HepG2 (cell line): ENCODE data around the gene AGBL3.

Experiments
- CREB1 ChIP-seq, 2 experiments: fragments of 450-650 bp in 1 of 2; IDR thresholded peaks; 2 replicates each; pipeline ENCODE4 v1.6.1; 2016 to 2017; ENCODE audit warnings: control low read depth in 1 of 2, mild to moderate bottlenecking in 1 of 2, missing compliant biosample characterization in 1 of 2, missing genetic modification characterization in 1 of 2
- FOXP1 ChIP-seq, 2 experiments: fragments of 450-650 bp in 1 of 2; IDR thresholded peaks; 2 replicates each; pipeline ENCODE4 v1.6.1; 2017 to 2018; ENCODE audit warnings: antibody characterized with exemption in 1 of 2
- HOXA7 ChIP-seq: sonication (generic); formaldehyde crosslinking; IDR thresholded peaks from 2 replicates; pipeline ENCODE4 v1.8.1; 2022; ENCODE audit warnings: mild to moderate bottlenecking, missing genetic modification reagents, moderate library complexity
- JUND ChIP-seq: sonication (generic); formaldehyde crosslinking; IDR thresholded peaks from 2 replicates; pipeline ENCODE4 v1.8.0; 2022; ENCODE audit warnings: mild to moderate bottlenecking, missing genetic modification reagents
- NCOR1 ChIP-seq: fragments of 200-600 bp; sonication (generic); IDR thresholded peaks from 2 replicates; pipeline ENCODE4 v1.7.0; 2017; ENCODE audit warnings: antibody characterized with exemption, low read length, borderline replicate concordance
- SP2 ChIP-seq: sonication (generic); formaldehyde crosslinking; IDR thresholded peaks from 2 replicates; pipeline ENCODE4 v1.5.1; 2020; ENCODE audit warnings: mild to moderate bottlenecking, missing genetic modification reagents
- SRSF9 ChIP-seq: fragments of 200-400 bp; formaldehyde crosslinking; IDR thresholded peaks from 2 replicates; pipeline ENCODE4 v1.6.1; 2018; ENCODE audit warnings: borderline replicate concordance, mild to moderate bottlenecking, low read depth, low read length; ENCODE audit not compliant: insufficient read depth, poor library complexity, severe bottlenecking
- TCF7 ChIP-seq: sonication (generic); IDR thresholded peaks from 2 replicates; pipeline ENCODE4 v1.6.1; 2016; ENCODE audit warnings: antibody characterized with exemption, low read depth
- TF ChIP-seq, protein P1 (sequence below): sonication (generic); formaldehyde crosslinking; IDR thresholded peaks from 2 replicates; pipeline ENCODE4 v1.5.0; 2020; ENCODE audit warnings: mild to moderate bottlenecking, missing genetic modification reagents, moderate library complexity
- TF ChIP-seq, protein P2 (sequence below), 2 experiments: IDR thresholded peaks; 2 replicates each; pipeline ENCODE4 v1.6.1; 2011 to 2012; ENCODE audit warnings: low read length in 2 of 2, borderline replicate concordance in 1 of 2, low read depth in 1 of 2, mild to moderate bottlenecking in 1 of 2, moderate library complexity in 1 of 2
- TF ChIP-seq, protein P3 (sequence below): sonication (generic); formaldehyde crosslinking; IDR thresholded peaks from 2 replicates; pipeline ENCODE4 v1.4.0; 2020; ENCODE audit warnings: mild to moderate bottlenecking, missing genetic modification reagents

DNA sequence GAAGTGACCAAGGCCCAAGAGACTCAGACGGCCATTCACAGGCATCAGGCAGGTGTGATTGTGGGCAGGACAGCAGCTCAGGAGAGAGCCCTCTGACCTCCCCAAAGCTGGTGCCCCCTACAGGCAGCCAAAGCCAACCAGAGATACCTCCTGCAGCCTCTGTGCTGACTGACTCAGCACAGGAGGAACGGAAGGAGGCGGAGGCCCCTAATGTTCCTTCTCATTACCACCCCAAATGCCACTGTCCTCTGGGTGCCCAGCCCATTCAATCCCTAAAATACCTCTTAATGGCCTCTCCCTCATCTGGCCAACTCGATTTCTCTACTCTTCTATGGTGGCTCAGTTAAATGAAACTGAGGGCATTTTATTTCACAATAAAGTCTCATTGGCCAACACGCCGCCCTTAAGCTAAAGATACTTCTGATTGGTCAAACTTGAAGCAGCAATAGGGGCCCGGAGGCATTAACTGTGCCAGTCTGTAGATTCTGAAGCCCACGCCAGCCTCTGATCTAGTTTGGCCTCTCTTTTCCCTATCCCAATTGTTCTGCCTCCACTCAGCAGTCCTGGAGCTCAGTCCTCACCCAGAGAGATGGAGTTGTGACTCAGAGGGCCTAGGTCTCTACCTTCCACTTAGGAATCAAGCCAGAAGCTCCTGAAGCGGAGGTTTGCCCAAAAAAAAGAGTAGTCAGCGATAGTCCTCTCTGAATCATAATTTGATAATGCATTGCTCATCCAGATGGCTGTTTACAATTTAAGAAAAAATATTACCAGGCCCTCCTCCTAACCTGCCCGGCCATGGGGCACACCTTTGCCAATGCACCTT, 183.0 kb downstream of the AGBL3 start:
- TF ChIP-seq, protein P1, sequence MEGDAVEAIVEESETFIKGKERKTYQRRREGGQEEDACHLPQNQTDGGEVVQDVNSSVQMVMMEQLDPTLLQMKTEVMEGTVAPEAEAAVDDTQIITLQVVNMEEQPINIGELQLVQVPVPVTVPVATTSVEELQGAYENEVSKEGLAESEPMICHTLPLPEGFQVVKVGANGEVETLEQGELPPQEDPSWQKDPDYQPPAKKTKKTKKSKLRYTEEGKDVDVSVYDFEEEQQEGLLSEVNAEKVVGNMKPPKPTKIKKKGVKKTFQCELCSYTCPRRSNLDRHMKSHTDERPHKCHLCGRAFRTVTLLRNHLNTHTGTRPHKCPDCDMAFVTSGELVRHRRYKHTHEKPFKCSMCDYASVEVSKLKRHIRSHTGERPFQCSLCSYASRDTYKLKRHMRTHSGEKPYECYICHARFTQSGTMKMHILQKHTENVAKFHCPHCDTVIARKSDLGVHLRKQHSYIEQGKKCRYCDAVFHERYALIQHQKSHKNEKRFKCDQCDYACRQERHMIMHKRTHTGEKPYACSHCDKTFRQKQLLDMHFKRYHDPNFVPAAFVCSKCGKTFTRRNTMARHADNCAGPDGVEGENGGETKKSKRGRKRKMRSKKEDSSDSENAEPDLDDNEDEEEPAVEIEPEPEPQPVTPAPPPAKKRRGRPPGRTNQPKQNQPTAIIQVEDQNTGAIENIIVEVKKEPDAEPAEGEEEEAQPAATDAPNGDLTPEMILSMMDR (CRISPR knock-in tag): peak; percentile 90
- TF ChIP-seq SP2 (CRISPR knock-in tag) (no peak), FOXP1 (IDR thresholded peaks at IDR 0.05) (no peak), FOXP1 (CRISPR knock-in tag; IDR thresholded peaks at IDR 0.05) (no peak), NCOR1 (no peak), JUND (no peak), CREB1 (IDR thresholded peaks at IDR 0.05) (no peak), CREB1 (CRISPR knock-in tag; IDR thresholded peaks at IDR 0.05) (no peak), TCF7 (no peak), HOXA7 (CRISPR knock-in tag) (no peak), SRSF9 (no peak)
- TF ChIP-seq, protein P2, sequence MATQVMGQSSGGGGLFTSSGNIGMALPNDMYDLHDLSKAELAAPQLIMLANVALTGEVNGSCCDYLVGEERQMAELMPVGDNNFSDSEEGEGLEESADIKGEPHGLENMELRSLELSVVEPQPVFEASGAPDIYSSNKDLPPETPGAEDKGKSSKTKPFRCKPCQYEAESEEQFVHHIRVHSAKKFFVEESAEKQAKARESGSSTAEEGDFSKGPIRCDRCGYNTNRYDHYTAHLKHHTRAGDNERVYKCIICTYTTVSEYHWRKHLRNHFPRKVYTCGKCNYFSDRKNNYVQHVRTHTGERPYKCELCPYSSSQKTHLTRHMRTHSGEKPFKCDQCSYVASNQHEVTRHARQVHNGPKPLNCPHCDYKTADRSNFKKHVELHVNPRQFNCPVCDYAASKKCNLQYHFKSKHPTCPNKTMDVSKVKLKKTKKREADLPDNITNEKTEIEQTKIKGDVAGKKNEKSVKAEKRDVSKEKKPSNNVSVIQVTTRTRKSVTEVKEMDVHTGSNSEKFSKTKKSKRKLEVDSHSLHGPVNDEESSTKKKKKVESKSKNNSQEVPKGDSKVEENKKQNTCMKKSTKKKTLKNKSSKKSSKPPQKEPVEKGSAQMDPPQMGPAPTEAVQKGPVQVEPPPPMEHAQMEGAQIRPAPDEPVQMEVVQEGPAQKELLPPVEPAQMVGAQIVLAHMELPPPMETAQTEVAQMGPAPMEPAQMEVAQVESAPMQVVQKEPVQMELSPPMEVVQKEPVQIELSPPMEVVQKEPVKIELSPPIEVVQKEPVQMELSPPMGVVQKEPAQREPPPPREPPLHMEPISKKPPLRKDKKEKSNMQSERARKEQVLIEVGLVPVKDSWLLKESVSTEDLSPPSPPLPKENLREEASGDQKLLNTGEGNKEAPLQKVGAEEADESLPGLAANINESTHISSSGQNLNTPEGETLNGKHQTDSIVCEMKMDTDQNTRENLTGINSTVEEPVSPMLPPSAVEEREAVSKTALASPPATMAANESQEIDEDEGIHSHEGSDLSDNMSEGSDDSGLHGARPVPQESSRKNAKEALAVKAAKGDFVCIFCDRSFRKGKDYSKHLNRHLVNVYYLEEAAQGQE (IDR thresholded peaks at IDR 0.05; ENCODE audit: borderline replicate concordance in 1 of 2, low read depth in 1 of 2, low read length in 2 of 2): no peak
- TF ChIP-seq, protein P3, sequence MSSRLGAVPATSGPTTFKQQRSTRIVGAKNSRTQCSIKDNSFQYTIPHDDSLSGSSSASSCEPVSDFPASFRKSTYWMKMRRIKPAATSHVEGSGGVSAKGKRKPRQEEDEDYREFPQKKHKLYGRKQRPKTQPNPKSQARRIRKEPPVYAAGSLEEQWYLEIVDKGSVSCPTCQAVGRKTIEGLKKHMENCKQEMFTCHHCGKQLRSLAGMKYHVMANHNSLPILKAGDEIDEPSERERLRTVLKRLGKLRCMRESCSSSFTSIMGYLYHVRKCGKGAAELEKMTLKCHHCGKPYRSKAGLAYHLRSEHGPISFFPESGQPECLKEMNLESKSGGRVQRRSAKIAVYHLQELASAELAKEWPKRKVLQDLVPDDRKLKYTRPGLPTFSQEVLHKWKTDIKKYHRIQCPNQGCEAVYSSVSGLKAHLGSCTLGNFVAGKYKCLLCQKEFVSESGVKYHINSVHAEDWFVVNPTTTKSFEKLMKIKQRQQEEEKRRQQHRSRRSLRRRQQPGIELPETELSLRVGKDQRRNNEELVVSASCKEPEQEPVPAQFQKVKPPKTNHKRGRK (CRISPR knock-in tag): no peak
